Astrocyte of the cerebellum (primary cell): ENCODE measurements around the gene RICTOR.

Source experiments
- DNase-seq: peaks from one replicate; pipeline ENCODE4 v3.0.0-alpha.2; 2011; ENCODE audit warnings: low read depth
- H3K4me3 ChIP-seq: 2 replicates; pipeline ENCODE4 v1.5.1; 2011; ENCODE audit warnings: mild to moderate bottlenecking, low read depth, low read length, moderate library complexity
- in situ Hi-C: cut with HindIII; loops from 2 replicates; pipeline ENCODE4 v1.10.0; 2017; ENCODE audit warnings: low sequenced_read_pairs
- TF ChIP-seq, protein P1 (sequence below): IDR thresholded peaks from 2 replicates; pipeline ENCODE4 v1.5.1; 2012; ENCODE audit warnings: low read length, low read depth, moderate library complexity, mild to moderate bottlenecking; ENCODE audit errors: missing control alignments

The RICTOR gene, protein sequence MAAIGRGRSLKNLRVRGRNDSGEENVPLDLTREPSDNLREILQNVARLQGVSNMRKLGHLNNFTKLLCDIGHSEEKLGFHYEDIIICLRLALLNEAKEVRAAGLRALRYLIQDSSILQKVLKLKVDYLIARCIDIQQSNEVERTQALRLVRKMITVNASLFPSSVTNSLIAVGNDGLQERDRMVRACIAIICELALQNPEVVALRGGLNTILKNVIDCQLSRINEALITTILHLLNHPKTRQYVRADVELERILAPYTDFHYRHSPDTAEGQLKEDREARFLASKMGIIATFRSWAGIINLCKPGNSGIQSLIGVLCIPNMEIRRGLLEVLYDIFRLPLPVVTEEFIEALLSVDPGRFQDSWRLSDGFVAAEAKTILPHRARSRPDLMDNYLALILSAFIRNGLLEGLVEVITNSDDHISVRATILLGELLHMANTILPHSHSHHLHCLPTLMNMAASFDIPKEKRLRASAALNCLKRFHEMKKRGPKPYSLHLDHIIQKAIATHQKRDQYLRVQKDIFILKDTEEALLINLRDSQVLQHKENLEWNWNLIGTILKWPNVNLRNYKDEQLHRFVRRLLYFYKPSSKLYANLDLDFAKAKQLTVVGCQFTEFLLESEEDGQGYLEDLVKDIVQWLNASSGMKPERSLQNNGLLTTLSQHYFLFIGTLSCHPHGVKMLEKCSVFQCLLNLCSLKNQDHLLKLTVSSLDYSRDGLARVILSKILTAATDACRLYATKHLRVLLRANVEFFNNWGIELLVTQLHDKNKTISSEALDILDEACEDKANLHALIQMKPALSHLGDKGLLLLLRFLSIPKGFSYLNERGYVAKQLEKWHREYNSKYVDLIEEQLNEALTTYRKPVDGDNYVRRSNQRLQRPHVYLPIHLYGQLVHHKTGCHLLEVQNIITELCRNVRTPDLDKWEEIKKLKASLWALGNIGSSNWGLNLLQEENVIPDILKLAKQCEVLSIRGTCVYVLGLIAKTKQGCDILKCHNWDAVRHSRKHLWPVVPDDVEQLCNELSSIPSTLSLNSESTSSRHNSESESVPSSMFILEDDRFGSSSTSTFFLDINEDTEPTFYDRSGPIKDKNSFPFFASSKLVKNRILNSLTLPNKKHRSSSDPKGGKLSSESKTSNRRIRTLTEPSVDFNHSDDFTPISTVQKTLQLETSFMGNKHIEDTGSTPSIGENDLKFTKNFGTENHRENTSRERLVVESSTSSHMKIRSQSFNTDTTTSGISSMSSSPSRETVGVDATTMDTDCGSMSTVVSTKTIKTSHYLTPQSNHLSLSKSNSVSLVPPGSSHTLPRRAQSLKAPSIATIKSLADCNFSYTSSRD (N-terminal part only)

DNA sequence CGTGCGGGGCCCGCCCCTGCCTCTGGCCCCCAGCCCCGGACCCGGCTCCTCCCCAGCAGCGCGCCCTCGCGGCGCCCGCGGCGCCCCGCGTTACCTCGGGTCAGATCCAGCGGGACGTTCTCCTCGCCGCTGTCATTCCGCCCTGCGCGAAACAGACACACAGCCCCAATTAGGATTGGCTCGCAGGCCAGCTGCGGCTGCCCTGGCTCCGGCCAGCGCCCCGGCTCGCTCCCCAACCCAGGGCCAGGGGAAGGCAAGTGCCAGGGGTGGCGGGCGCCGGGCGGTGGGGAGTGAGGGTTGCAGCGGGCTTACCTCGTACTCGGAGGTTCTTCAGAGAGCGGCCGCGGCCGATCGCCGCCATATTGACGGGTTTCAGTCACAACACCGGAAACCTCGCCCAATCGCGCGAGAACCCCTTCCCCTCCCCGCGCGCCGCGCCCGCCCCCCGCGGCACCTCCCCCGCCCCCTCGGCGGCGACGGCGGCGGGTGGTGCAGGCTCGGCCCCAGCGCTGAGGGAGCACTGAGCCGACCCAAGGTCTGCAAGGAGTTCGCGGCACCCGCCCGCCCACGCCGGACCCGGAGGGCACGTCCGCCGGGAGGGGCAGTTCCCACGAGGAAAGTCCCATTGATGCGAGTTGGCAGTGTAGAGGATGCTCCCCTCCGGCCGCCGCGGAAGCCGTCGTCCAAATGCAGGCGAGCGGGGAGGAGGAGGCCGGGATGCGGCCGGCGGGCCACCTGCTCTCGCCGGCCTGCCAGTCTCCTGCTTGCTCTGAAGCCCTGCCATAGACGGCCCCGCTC, at the start of gene RICTOR:
TSS of gene RICTOR (minus strand) at position 383 of the 798 bp plus-strand sequence. CDS start at position 361, 22 bp downstream.
- in situ Hi-C loops, result no loop called here
- peak within 1 kb of the TSS; percentile 88 for H3K4me3 ChIP-seq
- TF ChIP-seq, protein P1, sequence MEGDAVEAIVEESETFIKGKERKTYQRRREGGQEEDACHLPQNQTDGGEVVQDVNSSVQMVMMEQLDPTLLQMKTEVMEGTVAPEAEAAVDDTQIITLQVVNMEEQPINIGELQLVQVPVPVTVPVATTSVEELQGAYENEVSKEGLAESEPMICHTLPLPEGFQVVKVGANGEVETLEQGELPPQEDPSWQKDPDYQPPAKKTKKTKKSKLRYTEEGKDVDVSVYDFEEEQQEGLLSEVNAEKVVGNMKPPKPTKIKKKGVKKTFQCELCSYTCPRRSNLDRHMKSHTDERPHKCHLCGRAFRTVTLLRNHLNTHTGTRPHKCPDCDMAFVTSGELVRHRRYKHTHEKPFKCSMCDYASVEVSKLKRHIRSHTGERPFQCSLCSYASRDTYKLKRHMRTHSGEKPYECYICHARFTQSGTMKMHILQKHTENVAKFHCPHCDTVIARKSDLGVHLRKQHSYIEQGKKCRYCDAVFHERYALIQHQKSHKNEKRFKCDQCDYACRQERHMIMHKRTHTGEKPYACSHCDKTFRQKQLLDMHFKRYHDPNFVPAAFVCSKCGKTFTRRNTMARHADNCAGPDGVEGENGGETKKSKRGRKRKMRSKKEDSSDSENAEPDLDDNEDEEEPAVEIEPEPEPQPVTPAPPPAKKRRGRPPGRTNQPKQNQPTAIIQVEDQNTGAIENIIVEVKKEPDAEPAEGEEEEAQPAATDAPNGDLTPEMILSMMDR, result no peak
- peak; percentile 57 for DNase-seq

DNA sequence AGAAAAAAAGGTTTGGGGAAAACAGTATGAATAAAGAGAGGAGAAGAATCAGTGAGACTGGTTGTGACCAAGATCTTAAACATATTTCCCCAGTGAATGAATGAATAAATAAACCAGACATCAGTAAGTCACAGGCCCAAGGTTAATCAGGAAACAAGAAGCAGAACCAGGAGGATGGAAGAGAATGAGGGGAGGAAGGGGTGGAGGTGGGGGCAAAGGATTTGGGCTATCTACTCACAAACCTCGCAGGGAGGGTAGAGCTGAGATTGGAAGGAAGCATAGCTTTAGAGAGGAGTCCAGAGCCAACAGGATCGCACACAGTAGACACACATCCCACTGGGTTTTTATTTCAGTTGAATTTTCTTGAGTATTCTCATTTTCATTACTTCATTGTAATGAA, 47.7 kb upstream of the RICTOR start:
- no peak for DNase-seq
- in situ Hi-C loops, result no loop called here
- TF ChIP-seq, protein P1, result no peak
- H3K4me3 ChIP-seq, result no peak overlapping the region

DNA sequence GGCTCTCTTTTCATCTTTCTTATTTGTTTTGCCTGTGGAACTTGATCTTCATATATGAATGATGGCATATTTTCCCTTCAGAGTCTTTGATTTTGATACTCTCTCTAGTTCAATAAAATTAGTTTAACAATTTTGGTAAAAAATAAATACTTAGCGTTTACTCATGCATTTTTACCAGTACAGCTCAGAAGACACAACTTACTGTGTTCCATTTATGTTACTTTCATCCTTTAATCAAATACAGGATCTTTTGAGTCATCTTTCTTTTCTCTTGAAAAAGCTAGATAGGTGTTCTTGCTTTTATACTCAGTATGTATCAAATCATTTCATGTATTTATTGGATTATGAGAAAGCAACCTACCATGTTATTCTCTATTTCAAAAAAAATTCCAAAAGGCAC, 47.1 kb upstream of the RICTOR start:
- in situ Hi-C loops, result no loop called here
- H3K4me3 ChIP-seq, result no peak overlapping the region
- no peak for DNase-seq
- TF ChIP-seq, protein P1, result no peak

DNA sequence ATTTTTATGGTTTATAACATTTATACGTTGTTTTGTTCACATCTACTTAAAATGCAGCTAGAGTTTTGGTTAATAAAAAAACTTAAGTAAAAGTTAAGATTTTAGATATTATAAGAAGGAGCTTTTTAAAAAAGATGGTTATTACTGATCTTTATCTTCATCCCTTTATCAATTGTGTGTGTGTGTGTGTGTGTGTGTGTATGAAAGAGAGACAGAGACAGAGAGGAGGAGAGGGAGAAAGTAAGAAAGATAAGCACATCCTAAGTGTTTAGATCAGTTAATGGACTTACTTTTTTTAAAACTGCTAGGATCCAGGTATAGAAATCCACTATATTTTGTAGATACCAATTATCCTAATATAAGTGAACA, 45.8 kb upstream of the RICTOR start:
- in situ Hi-C loops, result no loop called here
- TF ChIP-seq, protein P1, result no peak
- no peak overlapping the region for H3K4me3 ChIP-seq
- DNase-seq, result no peak

DNA sequence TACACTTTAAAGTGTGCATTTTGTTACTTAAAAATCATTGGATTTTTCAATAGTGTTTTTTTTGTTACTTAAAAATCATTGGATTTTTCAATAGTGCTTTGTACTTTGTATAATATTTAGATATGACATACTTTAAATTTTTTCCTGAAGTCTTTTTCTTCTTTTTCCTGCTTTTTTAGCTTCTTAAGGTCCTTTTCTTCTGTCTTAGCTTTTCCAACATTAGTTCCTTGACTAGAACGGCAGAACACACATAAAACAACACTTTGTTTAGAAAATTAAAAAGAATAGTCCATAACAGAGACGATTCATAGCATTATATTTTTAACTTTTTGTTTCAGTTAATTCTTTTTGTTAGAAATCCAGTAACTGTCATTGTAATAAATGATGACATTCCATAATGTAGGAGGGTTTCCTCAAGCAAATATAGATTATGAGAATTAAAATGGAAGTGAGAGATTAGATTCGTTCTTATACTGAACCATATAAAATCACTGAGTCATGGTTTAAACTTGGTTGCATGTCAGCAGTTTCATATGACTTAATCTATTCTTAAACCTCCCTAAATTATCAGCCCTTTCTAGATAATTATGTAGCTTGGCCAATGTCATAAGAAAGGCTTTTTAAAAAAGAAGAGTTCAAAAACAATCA, 45.3 kb upstream of the RICTOR start:
- TF ChIP-seq, protein P1, result no peak
- no peak overlapping the region for H3K4me3 ChIP-seq
- in situ Hi-C loops, result no loop called here
- no peak for DNase-seq
